Activated B cell treated with CpG ODN at 0.5 μM for 24 hours (primary cell): ENCODE data around the gene ITPKB. TPM values are rescaled to one million over a fixed set of nuclear protein-coding genes. Genes with fewer than 3 reads are reported as not detected.
A peak's percentile ranks its signal among the peaks of the same experiment; 100 is the strongest.

ENCODE experiments used
- ATAC-seq: fragments of 200-7000 bp; cut with Tn5 transposase; one replicate; pipeline ENCODE4 v1.10.0; 2021; ENCODE audit warnings: low read depth, mild to moderate bottlenecking, moderate library complexity
- CTCF ChIA-PET: fragments of 350-600 bp; sonication (Branson Sonifier 250); formaldehyde crosslinking; loops from one replicate; lab custom pipeline; 2021; ENCODE audit warnings: antibody characterized with exemption; lab: Charles Lee
- POLR2A ChIA-PET: fragments of 350-600 bp; sonication (Branson Sonifier 250); formaldehyde crosslinking; loops from one replicate; lab custom pipeline; 2021; ENCODE audit warnings: antibody characterized with exemption; lab: Charles Lee
- DNase-seq: peaks from one replicate; pipeline ENCODE4 v3.0.0; 2022
- H3K27ac Mint-ChIP-seq: one replicate; pipeline ENCODE4 v1.8.0; 2020; ENCODE audit warnings: mixed read lengths
- H3K27me3 Mint-ChIP-seq: one replicate; pipeline ENCODE4 v1.8.0; 2021; ENCODE audit warnings: mixed read lengths
- H3K36me3 Mint-ChIP-seq: one replicate; pipeline ENCODE4 v1.8.0; 2021; ENCODE audit warnings: low read depth, mixed read lengths
- H3K4me1 Mint-ChIP-seq: one replicate; pipeline ENCODE4 v1.8.0; 2021; ENCODE audit warnings: mixed read lengths
- H3K4me3 Mint-ChIP-seq: one replicate; pipeline ENCODE4 v1.8.0; 2020; ENCODE audit warnings: mild to moderate bottlenecking, mixed read lengths
- H3K9me3 Mint-ChIP-seq: one replicate; pipeline ENCODE4 v1.8.0; 2020; ENCODE audit warnings: mixed read lengths
- intact Hi-C: fragments of 100-400 bp; cut with micrococcal nuclease; formaldehyde crosslinking; loops from one replicate; pipeline ENCODE4 v1.15.1; 2024
- total RNA-seq: library from RNA; stranded (reverse); gene quantifications from 2 replicates; pipeline ENCODE4 v1.2.3, GENCODE V29; 2022
- TF ChIP-seq, protein P1 (sequence below): fragments of 200-600 bp; IDR thresholded peaks from one replicate; pipeline ENCODE4 v1.8.0; 2022; ENCODE audit warnings: antibody characterized with exemption, mild to moderate bottlenecking

Gene ITPKB
- total RNA-seq, 1 donor from 2014 or later, result 97.3 TPM

GRCh38 chr1:226646870-226647449 lies 92.1 kb downstream of the ITPKB start:
- POLR2A ChIA-PET, result interaction anchor here (18.4 kb wide), 1 partner anchor 33 kb away, joined by 451 read pairs; no protein-coding TSS in a partner anchor
- no peaks in the 10 kb centered on the region for H3K27me3 Mint-ChIP-seq
- peaks cover 71% of the 10 kb centered on the region for H3K4me1 Mint-ChIP-seq
- DNase-seq, result no peak
- ATAC-seq, result no peak
- TF ChIP-seq, protein P1, sequence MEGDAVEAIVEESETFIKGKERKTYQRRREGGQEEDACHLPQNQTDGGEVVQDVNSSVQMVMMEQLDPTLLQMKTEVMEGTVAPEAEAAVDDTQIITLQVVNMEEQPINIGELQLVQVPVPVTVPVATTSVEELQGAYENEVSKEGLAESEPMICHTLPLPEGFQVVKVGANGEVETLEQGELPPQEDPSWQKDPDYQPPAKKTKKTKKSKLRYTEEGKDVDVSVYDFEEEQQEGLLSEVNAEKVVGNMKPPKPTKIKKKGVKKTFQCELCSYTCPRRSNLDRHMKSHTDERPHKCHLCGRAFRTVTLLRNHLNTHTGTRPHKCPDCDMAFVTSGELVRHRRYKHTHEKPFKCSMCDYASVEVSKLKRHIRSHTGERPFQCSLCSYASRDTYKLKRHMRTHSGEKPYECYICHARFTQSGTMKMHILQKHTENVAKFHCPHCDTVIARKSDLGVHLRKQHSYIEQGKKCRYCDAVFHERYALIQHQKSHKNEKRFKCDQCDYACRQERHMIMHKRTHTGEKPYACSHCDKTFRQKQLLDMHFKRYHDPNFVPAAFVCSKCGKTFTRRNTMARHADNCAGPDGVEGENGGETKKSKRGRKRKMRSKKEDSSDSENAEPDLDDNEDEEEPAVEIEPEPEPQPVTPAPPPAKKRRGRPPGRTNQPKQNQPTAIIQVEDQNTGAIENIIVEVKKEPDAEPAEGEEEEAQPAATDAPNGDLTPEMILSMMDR, result no peak
- CTCF ChIA-PET, result no interaction called here
- H3K4me3 Mint-ChIP-seq, result no peak overlapping the region
- no peak overlapping the region for H3K27ac Mint-ChIP-seq
- no peaks in the 10 kb centered on the region for H3K9me3 Mint-ChIP-seq
- peaks cover 68% of the 10 kb centered on the region for H3K36me3 Mint-ChIP-seq
- intact Hi-C loops, result no loop called here

DNA sequence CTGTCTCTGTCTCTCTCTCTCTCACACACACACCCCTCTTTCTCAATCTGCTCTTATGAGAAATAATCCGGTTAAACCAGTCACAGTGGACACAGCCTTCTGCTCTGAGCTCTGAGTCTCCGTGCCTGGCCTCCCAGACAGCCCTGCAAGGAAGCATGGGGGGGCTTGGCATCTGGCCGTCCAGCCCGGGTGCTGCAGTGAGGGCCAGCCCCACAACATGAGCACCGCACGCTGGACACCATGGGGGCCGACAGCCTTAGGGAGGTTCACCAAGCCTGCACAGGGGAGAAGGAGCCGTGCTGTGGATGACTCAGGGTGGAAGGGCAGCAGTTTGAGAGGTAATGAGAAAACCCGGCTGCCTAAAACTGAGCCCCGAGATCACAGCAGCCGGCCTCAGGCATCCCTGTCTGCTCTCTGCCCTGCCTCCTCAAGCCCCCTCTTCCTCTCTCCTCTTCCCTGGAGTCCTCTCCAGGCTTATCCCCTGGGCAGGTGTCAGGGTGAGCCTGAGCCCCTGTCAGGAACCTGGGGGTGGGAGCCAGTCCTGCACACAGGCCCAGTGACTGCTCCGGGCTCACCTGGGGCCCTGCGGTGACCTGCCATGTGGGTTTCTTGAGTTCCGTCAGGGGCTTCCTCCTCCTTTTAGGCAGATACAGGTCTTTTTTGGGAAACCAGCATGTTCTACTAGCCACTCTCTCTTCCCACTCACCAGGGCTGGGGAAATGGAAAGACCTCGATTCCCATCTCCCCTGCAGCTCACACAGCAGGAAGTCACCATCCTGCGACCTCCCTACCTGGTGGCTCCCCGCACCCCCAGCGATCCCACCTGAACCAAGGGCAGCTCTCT lies 92.8 kb downstream of the ITPKB start:
- H3K9me3 Mint-ChIP-seq, result no peaks in the 10 kb centered on the region
- H3K36me3 Mint-ChIP-seq, result peaks cover 75% of the 10 kb centered on the region
- POLR2A ChIA-PET, result interaction anchor here (7.6 kb wide), 1 partner anchor 14 kb away, joined by 163 read pairs; no protein-coding TSS in a partner anchor
- peaks cover 79% of the 10 kb centered on the region for H3K4me1 Mint-ChIP-seq
- CTCF ChIA-PET, result no interaction called here
- DNase-seq, result peak; percentile 12
- H3K4me3 Mint-ChIP-seq, result no peak overlapping the region
- TF ChIP-seq, protein P1, result no peak
- no peaks in the 10 kb centered on the region for H3K27me3 Mint-ChIP-seq
- ATAC-seq, result no peak
- peak overlapping the region; percentile 80 for H3K27ac Mint-ChIP-seq
- intact Hi-C loops, result no loop called here

DNA sequence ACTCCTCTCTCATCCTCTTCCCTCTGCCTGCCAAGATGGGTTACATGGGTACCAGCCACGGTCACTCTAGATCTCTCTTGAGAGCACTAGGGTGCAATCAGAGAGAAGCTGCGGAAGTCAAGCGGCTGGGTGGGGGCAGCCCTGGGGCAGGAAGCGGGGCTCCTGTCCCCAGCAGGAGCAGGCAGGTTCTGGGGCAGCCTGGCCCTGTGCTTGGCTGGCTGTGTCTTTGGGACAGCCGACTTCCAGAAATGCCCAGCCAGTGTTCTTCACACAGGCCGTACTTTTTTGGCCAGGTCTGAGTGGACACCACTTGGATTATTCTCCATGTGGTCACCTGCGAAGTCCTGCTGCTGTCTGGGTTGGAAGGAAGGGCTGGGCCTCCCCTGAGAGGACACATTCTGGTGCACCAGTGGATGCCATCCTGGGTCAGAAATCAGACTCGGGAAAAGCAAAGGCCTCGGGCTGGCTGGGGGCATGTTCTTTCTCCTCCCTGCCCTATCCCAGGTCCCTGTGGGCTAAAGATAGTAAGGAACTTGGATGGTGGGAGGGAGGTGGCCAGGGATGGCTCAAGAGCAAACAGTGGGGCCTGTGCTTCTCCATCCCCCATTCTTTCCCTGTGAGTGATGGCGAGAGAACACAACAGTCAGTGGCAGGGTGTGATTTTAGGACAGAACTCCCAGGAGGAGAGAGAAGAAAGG lies 93.7 kb downstream of the ITPKB start:
- CTCF ChIA-PET, result interaction anchor here (3.1 kb wide), 2 partner anchors 11 to 15 kb away, joined by 20 to 31 read pairs; no protein-coding TSS in a partner anchor
- Mint-ChIP-seq H3K4me3 (peak overlapping the region; percentile 11), H3K36me3 (peaks cover 79% of the 10 kb centered on the region), H3K4me1 (peaks cover 80% of the 10 kb centered on the region), H3K9me3 (no peaks in the 10 kb centered on the region), H3K27ac (peak overlapping the region; percentile 88), H3K27me3 (no peaks in the 10 kb centered on the region)
- POLR2A ChIA-PET, result interaction anchor here (1.6 to 7.6 kb wide), 7 partner anchors 8 to 92 kb away, joined by 4 to 163 read pairs (median 33); partner anchors contain the start of gene ITPKB
- TF ChIP-seq, protein P1, result no peak
- intact Hi-C loops, result loop anchor here (2.0 kb wide), 1 partner anchor 41 kb away; no protein-coding TSS in a partner anchor
- DNase-seq (peak; percentile 12), ATAC-seq (no peak)

- DNase-seq, result no peak
- CTCF ChIA-PET, result interaction anchor here (0.7 to 4.9 kb wide), 17 partner anchors 8 to 183 kb away, joined by 3 to 31 read pairs (median 6); no protein-coding TSS in a partner anchor
- peaks cover 80% of the 10 kb centered on the region for H3K4me1 Mint-ChIP-seq
- intact Hi-C loops, result loop anchor here (1.0 to 2.0 kb wide), 4 partner anchors 31 to 93 kb away; no protein-coding TSS in a partner anchor
- peak overlapping the region; percentile 88 for H3K27ac Mint-ChIP-seq
- no peak for ATAC-seq
- H3K9me3 Mint-ChIP-seq, result no peaks in the 10 kb centered on the region
- TF ChIP-seq, protein P1, result no peak
- peaks cover 79% of the 10 kb centered on the region for H3K36me3 Mint-ChIP-seq
- POLR2A ChIA-PET, result interaction anchor here (0.9 to 7.6 kb wide), 18 partner anchors 9 to 183 kb away, joined by 3 to 163 read pairs (median 5); partner anchors contain the start of gene ITPKB
- peak overlapping the region; percentile 67 for H3K4me3 Mint-ChIP-seq
- H3K27me3 Mint-ChIP-seq, result no peaks in the 10 kb centered on the region
Measured at GRCh38 chr1:226644541-226645176, 94.4 kb downstream of the ITPKB start.
